Measurements from ENCODE around the gene SCN1B.
"Not testable (repeated sequence)": the region's sequence is repeated elsewhere in the genome, so short reads cannot be mapped to it uniquely, and the experiment has no call there.

SCN1B gene

GRCh38 chr19:35030257-35031071 is at the start of gene SCN1B:
Gene SCN1B (plus strand): TSS chr19:35030470. CDS start chr19:35030821, 351 bp downstream.
- DNase-seq (ENCODE audit: insufficient read length, low spot score) (peak; percentile 92), FAIRE-seq (no peak)
- no peak for TF ChIP-seq POLR2A (IDR thresholded peaks at IDR 0.05; ENCODE audit: low read depth, low read length)

- DNase-seq (ENCODE audit: insufficient read length, low spot score) (no peak), FAIRE-seq (no peak)
- TF ChIP-seq POLR2A (IDR thresholded peaks at IDR 0.05; ENCODE audit: low read depth, low read length), result no peak
Observed at GRCh38 chr19:34982275-34982674, 48.0 kb upstream of the SCN1B start.

- FAIRE-seq (no peak), DNase-seq (ENCODE audit: insufficient read length, low spot score) (no peak)
- TF ChIP-seq POLR2A (IDR thresholded peaks at IDR 0.05; ENCODE audit: low read depth, low read length), result no peak
Observed at GRCh38 chr19:34983786-34984185, 46.5 kb upstream of the SCN1B start.

- FAIRE-seq (no peak), DNase-seq (ENCODE audit: insufficient read length, low spot score) (no peak)
- TF ChIP-seq POLR2A (IDR thresholded peaks at IDR 0.05; ENCODE audit: low read depth, low read length), result no peak
Observed at GRCh38 chr19:34984287-34984686, 46.0 kb upstream of the SCN1B start.

- TF ChIP-seq POLR2A (IDR thresholded peaks at IDR 0.05; ENCODE audit: low read depth, low read length), result no peak
- DNase-seq (ENCODE audit: insufficient read length, low spot score) (no peak), FAIRE-seq (no peak)
Observed at GRCh38 chr19:34985249-34986022, 44.8 kb upstream of the SCN1B start.

- TF ChIP-seq POLR2A (IDR thresholded peaks at IDR 0.05; ENCODE audit: low read depth, low read length), result no peak
- no peak for DNase-seq (ENCODE audit: insufficient read length, low spot score)
- no peak for FAIRE-seq
Observed at GRCh38 chr19:34988119-34988518, 42.2 kb upstream of the SCN1B start.

GRCh38 chr19:34989298-34989697 is 41.0 kb upstream of the SCN1B start:
- no peak for TF ChIP-seq POLR2A (IDR thresholded peaks at IDR 0.05; ENCODE audit: low read depth, low read length)
- DNase-seq (ENCODE audit: insufficient read length, low spot score) (no peak), FAIRE-seq (no peak)

GRCh38 chr19:34990578-34991192 is 39.6 kb upstream of the SCN1B start:
- FAIRE-seq, result no peak
- no peak for DNase-seq (ENCODE audit: insufficient read length, low spot score)
- no peak for TF ChIP-seq POLR2A (IDR thresholded peaks at IDR 0.05; ENCODE audit: low read depth, low read length)

- FAIRE-seq (no peak), DNase-seq (ENCODE audit: insufficient read length, low spot score) (no peak)
- no peak for TF ChIP-seq POLR2A (IDR thresholded peaks at IDR 0.05; ENCODE audit: low read depth, low read length)
Observed at GRCh38 chr19:34991542-34992333, 38.5 kb upstream of the SCN1B start.

- not testable (repeated sequence) for FAIRE-seq
Observed at GRCh38 chr19:34992582-34992981, 37.7 kb upstream of the SCN1B start.

GRCh38 chr19:34994286-34994642 is 36.0 kb upstream of the SCN1B start:
- DNase-seq (ENCODE audit: insufficient read length, low spot score), result no peak
- FAIRE-seq, result no peak
- no peak for TF ChIP-seq POLR2A (IDR thresholded peaks at IDR 0.05; ENCODE audit: low read depth, low read length)

More at GRCh38 chr19:34992582-34992981, 37.7 kb upstream of the SCN1B start:
- DNase-seq (ENCODE audit: insufficient read length, low spot score), result not testable (repeated sequence)

- FAIRE-seq (no peak), DNase-seq (ENCODE audit: insufficient read length, low spot score) (no peak)
- no peak for TF ChIP-seq POLR2A (IDR thresholded peaks at IDR 0.05; ENCODE audit: low read depth, low read length)
Observed at GRCh38 chr19:34994643-34995541, 35.4 kb upstream of the SCN1B start.

GRCh38 chr19:34995551-34995950 is 34.7 kb upstream of the SCN1B start:
- DNase-seq (ENCODE audit: insufficient read length, low spot score) (no peak), FAIRE-seq (no peak)
- no peak for TF ChIP-seq POLR2A (IDR thresholded peaks at IDR 0.05; ENCODE audit: low read depth, low read length)

Data from H54 (cell line).